Nucleus accumbens (tissue), 56 donors: Measurements from ENCODE around the gene HOATZ.

Experiments
- DNase-seq, 56 donors: peaks; one replicate each; lab custom pipeline; 2025; lab: John Stamatoyannopoulos, UW

The HOATZ gene

DNA sequence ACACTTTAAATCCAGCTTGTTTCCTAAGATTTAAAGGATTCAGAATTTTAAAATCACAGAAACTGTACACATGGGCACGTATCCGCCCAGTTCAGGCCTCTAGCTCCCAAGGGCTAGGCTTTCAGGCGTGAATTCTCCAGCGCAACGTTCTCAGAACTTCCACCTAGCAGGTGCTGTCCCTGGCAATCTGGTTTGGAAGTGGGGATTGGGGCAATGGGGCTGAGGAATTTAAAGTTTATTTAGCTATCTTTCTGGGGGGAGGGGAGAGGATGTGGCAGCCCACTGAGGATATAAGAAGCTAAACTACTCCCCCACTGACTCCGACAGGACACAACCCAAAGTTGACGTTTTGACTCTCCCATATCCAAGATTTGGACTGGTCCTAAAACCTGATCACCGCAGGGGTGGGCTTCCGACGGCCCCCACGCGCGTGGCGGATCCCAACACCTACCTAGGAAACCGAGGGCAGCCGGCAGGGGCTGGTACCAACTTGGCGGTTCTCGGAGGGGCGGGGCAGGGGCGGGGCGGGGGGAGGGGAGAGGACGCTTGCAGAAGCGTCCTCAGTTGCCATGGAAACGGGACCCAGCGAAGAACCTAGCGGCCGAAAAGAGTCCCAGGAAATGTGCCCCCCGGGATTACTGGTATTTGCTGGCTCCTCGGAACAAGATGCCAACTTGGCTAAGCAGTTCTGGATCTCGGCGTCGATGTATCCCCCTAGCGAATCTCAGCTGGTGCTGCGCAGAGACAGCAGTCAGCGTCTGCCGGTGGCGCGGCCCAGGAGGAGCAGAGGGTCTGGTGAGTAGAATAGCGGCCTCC is at the start of gene HOATZ:
Gene HOATZ (plus strand): TSS at position 563 of the 816 bp plus-strand sequence. CDS start 7 bp downstream, at position 570.
- DNase-seq = peak in 17 of 56 donors; percentile 4 to 51 (median 20)

DNA sequence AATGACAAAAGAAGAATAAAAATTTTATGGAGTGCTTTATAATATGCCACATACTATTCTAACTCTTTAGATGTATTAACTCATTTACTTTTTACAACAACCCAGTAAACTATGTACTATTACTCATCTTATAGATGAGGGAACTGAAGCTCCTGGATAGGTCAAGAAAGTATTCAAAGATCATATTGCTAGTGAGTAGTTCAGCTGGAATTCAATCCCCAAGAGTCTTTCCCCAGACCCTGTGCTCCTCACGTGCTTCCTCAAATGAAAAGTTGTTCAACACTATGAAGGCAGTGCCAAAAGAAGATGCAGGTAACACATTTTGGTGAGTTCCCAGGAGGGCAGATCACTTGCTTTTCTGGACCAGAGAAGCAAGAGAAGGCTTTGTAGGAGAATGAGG is 49.2 kb upstream of the HOATZ start:
- no peak for DNase-seq

DNA sequence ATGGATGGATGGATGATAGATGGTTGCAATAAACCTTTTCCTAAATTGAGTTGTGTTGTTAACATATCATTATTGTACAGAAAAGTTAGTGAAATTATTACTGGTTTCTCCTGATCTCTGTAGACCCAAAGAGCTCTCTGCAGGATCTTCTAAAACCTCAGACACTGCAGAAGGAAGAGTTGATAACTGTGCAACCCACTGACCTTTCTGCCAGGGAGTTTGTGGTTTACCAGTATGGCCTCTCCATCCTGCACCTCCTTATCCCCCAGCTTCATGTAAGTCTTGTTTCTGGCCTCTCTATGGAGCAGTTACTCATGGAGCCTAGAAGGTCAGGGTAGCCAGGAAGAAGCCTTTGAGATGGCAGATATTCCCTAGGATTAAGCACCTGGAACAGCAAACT is 48.0 kb upstream of the HOATZ start:
- DNase-seq = no peak

DNA sequence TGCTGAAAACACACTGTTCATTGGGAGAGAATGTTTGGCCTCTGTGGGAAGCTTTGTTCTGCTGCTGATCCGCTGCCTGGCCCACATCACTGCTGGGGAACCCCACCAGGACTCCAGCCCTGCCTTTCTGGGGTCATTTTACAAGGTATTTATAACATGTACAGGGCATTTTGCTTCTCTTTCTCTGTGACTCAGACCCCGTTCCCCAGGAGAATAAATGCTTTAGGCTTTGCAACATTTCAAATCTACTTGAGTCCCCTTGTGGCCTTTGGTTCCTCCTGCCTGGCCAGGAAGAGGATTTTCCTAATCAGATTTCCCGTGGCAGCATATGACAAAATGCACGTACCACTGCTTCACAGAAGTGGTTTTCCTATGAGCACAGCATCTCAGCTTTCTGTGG is 45.4 kb upstream of the HOATZ start:
- DNase-seq = no peak

DNA sequence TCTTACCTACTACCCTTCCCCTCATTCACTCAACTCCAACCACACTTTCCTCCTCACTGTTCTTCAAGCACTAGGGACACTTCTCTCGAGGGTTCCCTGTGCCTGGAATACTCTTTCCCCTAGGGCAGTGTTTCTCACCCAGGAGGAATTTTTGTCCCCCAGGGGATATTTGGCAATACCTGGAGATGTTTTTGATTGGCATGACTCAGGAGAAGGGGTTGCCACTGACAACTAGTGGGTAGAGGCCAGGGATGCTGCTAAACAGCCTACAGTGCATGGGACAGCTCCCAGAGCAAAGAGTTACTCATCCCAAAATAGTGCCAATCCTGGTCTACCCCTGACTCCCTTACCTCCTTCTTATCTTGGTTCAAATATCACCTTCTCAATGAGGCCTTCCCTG is 42.4 kb upstream of the HOATZ start:
- no peak for DNase-seq

DNA sequence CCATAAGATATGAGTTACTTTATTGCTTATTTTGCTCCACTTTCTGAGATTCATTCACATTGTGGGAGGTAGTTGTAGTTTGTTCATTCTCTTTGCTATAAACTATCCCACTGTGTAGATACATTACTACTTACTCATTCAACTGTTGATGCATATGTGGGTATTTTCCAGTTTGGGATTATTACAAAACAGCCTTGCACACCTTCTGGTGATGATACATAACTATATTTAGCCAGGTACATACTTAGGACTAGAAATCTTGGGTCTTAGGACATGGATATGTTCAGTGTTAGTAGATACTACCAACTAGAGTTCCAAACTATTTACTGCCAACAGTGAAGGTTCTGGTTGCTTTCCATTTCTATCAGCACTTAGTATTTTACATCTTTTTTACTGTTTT is 40.1 kb upstream of the HOATZ start:
- DNase-seq = no peak

DNA sequence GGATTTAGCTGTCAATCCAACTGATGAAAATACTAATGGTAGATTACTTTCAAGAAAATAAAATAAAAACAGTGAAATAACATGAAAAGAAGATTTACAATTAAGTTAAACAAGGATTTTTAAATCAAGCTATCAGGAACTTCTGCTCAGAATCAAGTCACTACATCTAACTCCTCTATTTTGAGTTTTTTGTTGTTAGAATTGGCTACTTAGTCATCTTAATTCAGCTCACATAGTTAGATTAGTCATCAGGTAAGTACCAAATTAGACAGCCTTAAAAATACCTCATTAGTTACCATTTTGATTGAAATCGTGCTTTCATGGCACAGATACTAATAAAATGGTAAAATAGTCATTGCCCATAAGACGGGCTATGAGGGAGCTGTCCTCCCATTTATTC is 38.2 kb upstream of the HOATZ start:
- DNase-seq = no peak

DNA sequence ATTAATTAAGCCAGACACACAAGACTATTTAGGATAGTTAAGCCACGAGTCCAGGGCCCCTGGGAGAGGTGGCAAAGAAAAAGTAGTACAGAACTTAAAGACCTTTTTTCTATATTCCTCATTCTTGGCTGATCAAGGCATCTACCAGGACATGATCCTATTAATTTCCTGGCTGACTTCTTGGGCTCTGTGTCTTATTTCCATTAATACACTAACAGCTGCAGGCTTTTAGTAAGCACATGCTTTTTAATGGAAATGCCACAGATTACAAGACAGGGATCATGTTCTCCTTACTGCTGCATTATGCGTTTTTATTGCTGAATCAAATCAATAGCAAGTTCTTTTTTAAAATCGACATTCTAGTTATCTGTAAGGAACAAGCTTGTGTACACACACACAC is 37.6 kb upstream of the HOATZ start:
- no peak for DNase-seq

DNA sequence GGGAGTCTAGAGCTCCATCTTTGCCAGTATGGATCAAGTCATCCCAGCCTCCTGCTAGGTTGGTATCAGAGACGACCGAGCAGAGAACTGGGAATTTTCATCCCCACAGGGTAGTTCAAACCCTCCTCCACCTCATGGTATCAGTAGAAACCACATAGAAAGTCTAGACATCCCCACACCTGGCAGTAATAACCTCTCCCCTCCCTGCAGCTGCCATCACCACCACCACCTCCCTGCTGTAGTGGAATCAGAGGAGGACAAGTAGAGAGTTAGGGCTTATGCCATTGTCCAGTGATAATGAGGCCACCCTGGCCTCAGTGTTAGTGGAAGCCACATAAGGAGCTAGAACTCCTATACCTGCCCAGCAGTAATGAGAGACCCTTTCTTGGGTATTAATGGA is 36.7 kb upstream of the HOATZ start:
- no peak for DNase-seq

DNA sequence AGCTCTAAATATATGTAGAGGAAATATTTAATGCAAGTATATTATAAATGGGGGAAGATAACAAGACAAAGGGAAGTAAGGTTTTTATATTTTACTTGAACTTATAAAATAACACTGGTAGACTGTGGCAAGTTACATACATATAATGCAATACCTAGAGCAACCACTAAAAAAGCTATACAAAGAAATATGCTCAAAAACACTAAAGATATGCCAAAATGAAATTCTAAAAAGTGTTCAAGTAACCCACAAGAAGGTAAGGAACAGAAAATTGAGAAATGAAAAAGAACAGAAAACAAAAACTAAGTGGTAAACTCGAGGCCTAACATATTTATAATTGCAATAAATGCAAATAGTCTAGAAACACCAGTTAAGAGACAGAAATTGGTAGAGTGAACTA is 34.9 kb upstream of the HOATZ start:
- no peak for DNase-seq

DNA sequence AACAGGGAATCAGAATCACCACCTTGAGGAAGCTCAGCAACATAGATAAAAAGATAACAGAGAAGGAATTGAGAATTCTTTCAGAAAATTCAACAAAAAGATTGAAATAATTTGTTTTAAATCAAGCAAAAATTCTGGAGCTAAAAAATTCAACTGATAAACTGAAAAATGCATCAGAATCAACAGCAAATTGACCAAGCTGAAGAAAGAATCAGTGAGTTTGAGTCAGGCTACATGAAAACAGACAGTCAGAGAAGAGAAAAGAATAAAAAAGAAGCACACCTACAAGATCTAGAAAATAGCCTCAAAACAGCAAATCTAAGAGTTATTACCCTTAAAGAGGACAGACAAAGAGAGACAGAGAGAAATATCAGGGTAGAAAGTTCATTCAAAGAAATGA is 31.1 kb upstream of the HOATZ start:
- no peak for DNase-seq

DNA sequence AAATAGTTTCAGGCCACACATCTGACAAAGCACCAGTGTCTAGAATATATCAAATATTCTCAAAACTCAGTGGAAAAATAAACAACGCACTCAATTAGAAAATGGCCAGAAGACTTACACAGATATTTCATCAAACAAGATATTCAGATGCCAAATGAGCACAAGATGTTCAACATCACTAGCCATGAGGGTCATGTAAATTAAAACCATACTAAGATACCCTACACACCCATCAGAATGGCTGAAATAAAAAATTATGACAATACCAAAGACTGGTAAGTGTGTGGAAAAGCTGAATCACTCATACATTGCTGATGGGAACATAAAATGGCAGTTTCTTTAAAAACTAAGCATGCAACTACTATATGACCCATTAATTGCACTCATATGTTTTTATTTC is 24.1 kb upstream of the HOATZ start:
- DNase-seq = no peak

DNA sequence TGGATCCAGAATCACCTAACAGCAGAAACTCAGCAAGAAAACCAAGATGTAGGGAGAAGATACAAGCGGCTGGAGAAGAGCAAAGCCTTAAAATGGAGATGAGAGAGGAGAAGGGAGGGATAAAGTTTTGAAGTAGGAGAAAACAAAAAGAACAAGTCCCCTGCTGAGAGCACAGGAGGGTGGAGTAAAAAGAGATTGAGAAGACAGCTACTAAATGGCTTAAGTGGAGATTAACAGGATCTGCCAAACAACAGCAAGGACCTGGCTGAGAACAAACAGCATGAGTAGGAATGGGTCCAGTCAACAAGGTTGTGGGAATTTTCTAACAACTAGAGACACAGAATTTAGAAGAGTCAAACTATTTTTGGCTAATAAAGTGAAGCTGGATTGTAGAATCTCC is 20.5 kb upstream of the HOATZ start:
- DNase-seq = no peak

DNA sequence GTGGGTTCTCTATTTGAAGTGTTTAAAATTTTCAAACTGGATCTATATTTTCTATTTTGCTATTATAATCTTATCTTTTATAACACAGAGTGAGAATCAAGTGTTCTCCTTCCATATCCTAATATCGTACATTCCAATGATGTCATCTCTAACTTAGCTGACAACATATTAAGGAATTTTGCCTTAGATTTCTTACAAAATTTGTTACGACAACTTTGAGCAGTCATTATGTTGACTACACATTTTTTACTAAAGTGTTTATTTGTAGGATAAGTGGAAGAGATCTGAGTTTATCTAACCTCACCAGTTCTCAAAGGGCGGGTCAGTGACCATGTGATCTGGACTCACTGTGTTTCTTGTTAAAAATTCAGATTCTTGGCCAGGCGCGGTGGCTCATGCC is 15.1 kb upstream of the HOATZ start:
- no peak for DNase-seq

DNA sequence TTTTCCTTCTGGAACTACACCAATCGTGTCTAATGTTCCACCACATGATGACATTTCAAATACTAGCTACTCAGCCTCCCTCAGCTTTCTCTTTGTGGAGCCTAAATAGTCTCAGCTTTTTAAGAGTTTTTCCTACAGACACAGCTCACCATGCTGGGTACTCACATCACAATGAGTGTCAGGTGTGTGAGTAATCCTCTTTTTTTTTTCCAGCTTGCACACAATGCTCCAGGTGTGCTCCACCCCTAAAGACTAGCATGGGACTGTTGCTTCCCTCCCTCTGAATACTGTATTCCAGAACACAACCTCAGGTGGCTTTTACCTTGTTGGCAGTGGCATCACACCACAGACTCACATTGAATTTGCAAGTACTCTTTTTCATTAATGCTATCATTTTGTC is 14.1 kb upstream of the HOATZ start:
- DNase-seq = no peak

DNA sequence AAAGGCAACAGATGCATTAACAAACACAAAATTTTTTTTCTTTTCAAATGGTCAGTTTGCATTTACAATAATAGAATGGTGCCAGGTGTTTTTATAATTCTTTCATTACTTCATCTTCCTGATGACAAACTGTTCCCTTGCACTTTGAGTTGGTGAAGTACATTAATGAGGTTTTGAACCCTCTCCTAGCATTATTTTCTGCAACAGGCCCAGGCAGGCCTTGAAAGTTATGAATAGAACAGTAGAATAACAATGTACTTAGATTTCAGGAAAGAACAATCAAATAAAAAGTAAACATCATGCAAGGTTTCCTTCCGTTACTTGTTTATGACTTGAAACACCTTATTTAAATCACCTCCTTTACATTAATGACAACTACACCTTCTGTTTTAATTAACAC is 12.0 kb upstream of the HOATZ start:
- DNase-seq = no peak

DNA sequence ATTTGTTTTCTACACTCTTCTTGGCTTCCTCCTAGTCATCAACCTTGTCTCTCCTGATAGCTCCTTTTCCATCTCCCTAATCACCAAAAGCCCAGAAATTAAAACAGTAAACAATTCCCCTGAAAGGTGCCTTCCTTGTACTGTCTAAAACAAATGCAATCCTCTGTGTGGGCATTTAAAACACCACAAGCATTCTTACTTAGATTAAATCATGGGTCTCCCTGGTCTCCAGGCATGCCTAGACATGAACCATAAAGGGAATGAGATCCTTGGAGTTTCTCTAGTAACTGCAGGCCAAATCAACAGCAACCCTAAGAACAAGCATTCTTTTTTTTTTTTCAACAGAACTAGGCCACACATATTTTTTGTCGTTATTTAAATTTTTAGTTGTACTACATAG is 4.3 kb upstream of the HOATZ start:
- DNase-seq = no peak

DNA sequence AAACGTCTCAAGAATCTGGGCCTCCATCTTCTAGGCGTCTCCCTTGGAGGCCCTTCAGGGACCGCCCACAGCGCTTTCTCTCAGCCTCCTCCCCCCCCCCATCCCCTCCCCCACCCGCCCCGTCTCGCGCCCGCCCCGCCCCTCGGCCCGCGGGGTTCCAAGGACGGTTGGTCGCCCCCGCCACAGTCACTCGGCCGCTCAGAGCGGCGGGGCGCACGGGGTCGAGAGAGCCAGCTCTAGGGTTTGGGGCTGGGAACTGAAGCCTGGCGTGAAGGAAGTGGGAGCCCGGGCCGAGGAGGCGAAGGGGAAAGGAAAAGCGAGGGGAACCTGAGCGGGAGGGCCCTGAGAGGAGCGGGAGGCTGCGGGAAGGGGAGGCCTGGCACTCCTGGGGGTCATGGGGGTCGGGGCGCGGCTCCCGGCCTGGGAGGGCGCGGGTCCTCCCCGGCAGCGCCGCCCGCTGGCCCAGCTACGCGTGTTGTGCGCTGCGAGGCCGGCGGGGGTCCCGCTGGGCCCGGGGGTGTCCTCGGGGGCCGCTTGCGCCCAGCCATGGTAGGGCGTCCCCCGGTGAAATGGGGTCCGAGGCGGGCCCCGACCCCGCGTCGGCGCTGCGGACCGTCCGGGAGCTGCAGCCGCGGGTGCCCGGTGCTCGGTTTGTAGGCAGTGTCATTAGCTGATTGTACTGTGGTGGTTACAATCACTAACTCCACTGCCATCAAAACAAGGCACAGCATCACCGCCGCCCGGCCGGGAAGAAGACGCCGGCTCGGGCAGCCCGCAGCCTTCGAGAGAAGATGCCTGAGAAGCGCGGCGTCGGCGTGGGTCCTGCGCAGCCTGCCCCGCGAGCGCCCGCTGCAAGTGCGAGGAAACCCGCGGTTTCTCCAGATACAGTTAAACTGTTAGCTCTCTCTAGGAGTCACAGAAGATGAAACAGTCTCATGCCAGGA is 2.0 kb upstream of the HOATZ start, which contains the start of gene BTG4:
Gene BTG4 (minus strand): TSS at position 91 of the 944 bp plus-strand sequence. CDS start 13,610 bp downstream, outside the sequence.
- peak in 5 of 56 donors; percentile 13 to 36 (median 27) for DNase-seq

DNA sequence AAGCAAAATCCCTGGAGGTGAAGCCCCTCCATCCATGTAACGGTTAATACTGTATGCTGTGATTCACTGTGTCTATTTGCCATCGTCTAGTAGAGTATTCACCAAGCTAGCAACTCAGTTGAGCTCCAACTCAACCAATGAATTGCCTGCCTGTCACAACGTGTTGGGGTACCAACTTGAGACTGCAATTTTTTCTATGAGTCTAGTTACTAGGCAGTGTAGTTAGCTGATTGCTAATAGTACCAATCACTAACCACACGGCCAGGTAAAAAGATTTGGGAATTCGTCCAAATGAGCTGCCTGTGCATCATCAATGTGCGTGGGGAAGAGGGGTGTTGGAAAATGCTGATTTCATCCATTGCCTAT is 1.4 kb upstream of the HOATZ start:
- DNase-seq = no peak

DNA sequence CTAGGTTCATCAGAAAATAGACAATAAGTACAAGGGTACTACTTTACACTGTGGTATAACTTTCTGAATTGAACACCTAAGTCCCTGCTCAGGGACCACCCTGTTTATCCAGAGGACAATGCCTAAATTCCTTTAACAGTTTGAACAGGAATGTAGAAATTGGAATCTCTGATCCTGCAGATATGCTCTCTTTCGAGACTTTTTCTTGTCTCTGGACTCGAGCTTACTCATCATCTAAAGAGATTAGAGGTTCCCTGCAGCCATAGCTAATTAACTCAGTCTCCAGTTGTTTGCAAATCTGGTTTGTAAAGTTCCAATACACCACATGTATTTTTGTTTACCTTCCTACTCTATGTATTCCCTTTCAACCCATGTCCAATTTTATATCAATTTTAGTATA is 1.0 kb downstream of the HOATZ start:
- DNase-seq = no peak

DNA sequence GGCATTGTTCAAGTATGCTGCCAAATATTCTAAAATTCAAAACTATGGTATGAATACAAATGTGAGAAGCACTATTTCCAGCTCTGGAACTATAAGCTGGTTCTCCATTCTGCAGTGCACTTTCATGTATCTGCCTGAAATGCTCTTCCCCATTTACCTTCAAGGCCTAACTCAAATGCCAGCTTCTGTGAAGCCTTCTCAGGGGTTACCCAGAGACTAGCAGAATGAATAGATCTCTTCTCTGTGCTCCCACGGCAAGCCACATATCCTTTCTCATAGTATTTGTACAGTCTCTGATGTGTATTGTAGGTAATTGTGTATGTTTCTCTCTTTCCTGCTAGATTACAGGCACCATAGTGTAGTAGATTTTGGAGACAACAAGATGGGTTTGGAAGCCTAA is 4.1 kb downstream of the HOATZ start:
- no peak for DNase-seq

DNA sequence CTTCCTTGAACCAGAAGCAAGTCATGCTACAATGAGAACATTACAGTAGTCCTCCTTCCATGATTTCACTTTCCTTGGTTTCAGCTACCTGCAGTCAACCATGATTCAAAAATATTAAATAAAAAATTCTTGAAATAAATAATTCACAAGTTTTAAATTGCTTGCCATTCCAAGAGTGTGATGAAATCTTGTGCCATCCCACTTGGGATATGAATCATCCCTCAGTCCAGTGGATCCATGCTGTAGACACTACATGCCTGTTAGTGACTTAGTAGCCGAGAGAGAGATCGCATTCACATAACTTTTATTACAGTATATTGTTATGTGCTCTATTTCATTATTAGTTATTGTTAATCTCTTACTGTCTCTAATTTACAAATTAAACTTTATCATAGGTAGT is 6.0 kb downstream of the HOATZ start:
- no peak for DNase-seq
